GM23248 (cell line): ENCODE results near the gene CACNB3.

Source experiments
- EZH2 ChIP-seq: fragments of 200-600 bp; sonication (generic); IDR thresholded peaks from 2 replicates; pipeline ENCODE4 v1.6.1; 2018; ENCODE audit warnings: antibody characterized with exemption, mild to moderate bottlenecking; ENCODE audit not compliant: insufficient read depth, poor library complexity, severe bottlenecking
- EZH2phosphoT487 ChIP-seq: fragments of 200-600 bp; sonication (generic); IDR thresholded peaks from 2 replicates; pipeline ENCODE4 v1.6.1; 2018; ENCODE audit warnings: antibody characterized with exemption, moderate library complexity, mild to moderate bottlenecking, low read depth; ENCODE audit not compliant: insufficient read depth

GRCh38 chr12:48858043-48858442, 39.7 kb downstream of the CACNB3 start:
- no peak for TF ChIP-seq EZH2
- no peak for TF ChIP-seq EZH2phosphoT487
